ENCODE results near the gene ZNF106. TPM values are rescaled to one million over a fixed set of nuclear protein-coding genes. Genes with fewer than 3 reads are reported as not detected.

The ZNF106 gene
- total RNA-seq, 1 experiment from 2014 or later: 58.2 TPM

GRCh38 chr15:42365921-42366550, 124.9 kb downstream of the ZNF106 start:
- CTCF ChIA-PET: interaction anchor here (0.6 to 0.7 kb wide), 2 partner anchors 92 to 819 kb away, joined by 3 to 5 read pairs; partner anchors contain the start of gene CCNDBP1
- no peak for DNase-seq (ENCODE audit: low spot score)
- Mint-ChIP-seq H3K4me1 (peaks cover 18% of the 10 kb centered on the region), H3K27ac (no peak overlapping the region), H3K4me3 (no peak overlapping the region), H3K9me3 (peaks cover 39% of the 10 kb centered on the region), H3K27me3 (ENCODE audit: low read depth) (peaks cover 48% of the 10 kb centered on the region), H3K36me3 (peaks cover 28% of the 10 kb centered on the region)
- POLR2A ChIA-PET: no interaction called here
- ATAC-seq: no peak
- TF ChIP-seq PREB (CRISPR knock-in tag; IDR thresholded peaks at IDR 0.05; ENCODE audit: borderline replicate concordance): no peak
- no peak for TF ChIP-seq AR (CRISPR knock-in tag; IDR thresholded peaks at IDR 0.05)
- no peak for TF ChIP-seq ZBTB21 (CRISPR knock-in tag; IDR thresholded peaks at IDR 0.05; ENCODE audit: borderline replicate concordance)
- TF ChIP-seq ZNF396 (CRISPR knock-in tag; IDR thresholded peaks at IDR 0.05; ENCODE audit: borderline replicate concordance): no peak
- TF ChIP-seq IRF1 (CRISPR knock-in tag; IDR thresholded peaks at IDR 0.05): no peak
- no peak for TF ChIP-seq FOXK1 (CRISPR knock-in tag; IDR thresholded peaks at IDR 0.05)
- no peak for TF ChIP-seq E2F5 (CRISPR knock-in tag; IDR thresholded peaks at IDR 0.05)
- no peak for TF ChIP-seq CBFB (CRISPR knock-in tag; IDR thresholded peaks at IDR 0.05; ENCODE audit: low read depth)
- no peak for TF ChIP-seq NFE2L1 (CRISPR knock-in tag; IDR thresholded peaks at IDR 0.05)
- TF ChIP-seq NFATC4 (CRISPR knock-in tag; IDR thresholded peaks at IDR 0.05): no peak
- TF ChIP-seq HMGA2 (CRISPR knock-in tag; IDR thresholded peaks at IDR 0.05): no peak
- no peak for TF ChIP-seq ATF2 (CRISPR knock-in tag; IDR thresholded peaks at IDR 0.05; ENCODE audit: borderline replicate concordance, low read depth)
- TF ChIP-seq NR1H2 (CRISPR knock-in tag; IDR thresholded peaks at IDR 0.05): no peak
- no peak for TF ChIP-seq CREB1 (CRISPR knock-in tag; IDR thresholded peaks at IDR 0.05)

- ChIA-PET POLR2A (no interaction called here), CTCF (interaction anchor here (1.3 kb wide), 1 partner anchor 21 kb away, joined by 6 read pairs; no protein-coding TSS in a partner anchor)
- Mint-ChIP-seq H3K27ac (no peak overlapping the region), H3K4me3 (no peak overlapping the region), H3K27me3 (ENCODE audit: low read depth) (peaks cover 44% of the 10 kb centered on the region), H3K9me3 (peaks cover 26% of the 10 kb centered on the region), H3K4me1 (peaks cover 28% of the 10 kb centered on the region), H3K36me3 (peaks cover 17% of the 10 kb centered on the region)
- TF ChIP-seq JAZF1 (CRISPR knock-in tag; IDR thresholded peaks at IDR 0.05) (no peak), HMGXB4 (CRISPR knock-in tag; IDR thresholded peaks at IDR 0.05) (no peak)
- ATAC-seq (no peak), DNase-seq (ENCODE audit: low spot score) (no peak)
Observed at GRCh38 chr15:42364529-42364928, 126.4 kb downstream of the ZNF106 start.
